ENCODE data around the gene CAMK1D. TPM values are rescaled to one million over a fixed set of nuclear protein-coding genes. Genes with fewer than 3 reads are reported as not detected.

Gene CAMK1D
- total and polyA plus RNA-seq, 10 of the 15 experiments (the other 5 are each of a cell fraction or from before 2014, with no cell fraction given) = 2.1 to 35.5 (median 14.7) TPM

- intact Hi-C loops (cut with micrococcal nuclease; ENCODE audit: unreplicated experiment) = no loop called here
- RAD21 ChIA-PET (ENCODE audit: unreplicated experiment) = interaction anchor here (1.4 kb wide), 1 partner anchor 8 kb away, joined by 4 read pairs; no protein-coding TSS in a partner anchor
- peaks cover 5% of the 10 kb centered on the region for H3K4me1 ChIP-seq (ENCODE audit: control insufficient read depth, insufficient read depth, low read length)
- 76% methylated on average over 7 of the region's 7 CpGs for WGBS (ENCODE audit: insufficient coverage, insufficient replicate concordance, low lambda C conversion rate, missing lambda C conversion rate)
- H2AFZ ChIP-seq (ENCODE audit: control insufficient read depth, low read depth, low read length) = no peak overlapping the region
- no peak overlapping the region for H3K4me3 ChIP-seq
- DNase-seq (ENCODE audit: low read depth, low spot score) (no peak), FAIRE-seq (no peak), ATAC-seq (no peak)
- no TSS peak for BruUV-seq (replicated peaks)
- H4K20me1 ChIP-seq (ENCODE audit: control insufficient read depth, insufficient read depth) = no peaks in the 10 kb centered on the region
- no peak overlapping the region for H3K27ac ChIP-seq (ENCODE audit: control insufficient read depth, insufficient read depth)
- POLR2A ChIA-PET = interaction anchor here (0.9 to 1.2 kb wide), 2 partner anchors 10 to 72 kb away, joined by 3 to 5 read pairs; no protein-coding TSS in a partner anchor
- no peaks in the 10 kb centered on the region for H3K27me3 ChIP-seq (replicated peaks in 1 of 2; ENCODE audit: control insufficient read depth in 2 of 2, insufficient read depth in 2 of 2, low read length in 1 of 2)
- no peak overlapping the region for H3K9ac ChIP-seq (ENCODE audit: control insufficient read depth, insufficient read depth, low read length)
- CTCF ChIA-PET = interaction anchor here (0.7 to 1.7 kb wide), 7 partner anchors 9 to 265 kb away, joined by 3 to 6 read pairs (median 3); no protein-coding TSS in a partner anchor
- TF ChIP-seq PAX8 (IDR thresholded peaks at IDR 0.05) = no peak
- no peak for TF ChIP-seq HDAC2 (IDR thresholded peaks at IDR 0.05)
- TF ChIP-seq TARDBP (IDR thresholded peaks at IDR 0.05; ENCODE audit: borderline replicate concordance) = no peak
- TF ChIP-seq SUZ12 (IDR thresholded peaks at IDR 0.05; ENCODE audit: unreplicated experiment) = no peak
- no peak for TF ChIP-seq ELK1 (IDR thresholded peaks at IDR 0.05; ENCODE audit: low read depth, low read length)
- TF ChIP-seq MTA2 (IDR thresholded peaks at IDR 0.05; ENCODE audit: low read depth) = no peak
- TF ChIP-seq EED (IDR thresholded peaks at IDR 0.05; ENCODE audit: low read depth) = no peak
- no peak for TF ChIP-seq CHD1 (IDR thresholded peaks at IDR 0.05; ENCODE audit: low read depth, low read length)
- no peak for TF ChIP-seq MYB (IDR thresholded peaks at IDR 0.05; ENCODE audit: borderline replicate concordance, low read depth, low read length)
- TF ChIP-seq HDGF (IDR thresholded peaks at IDR 0.05) = no peak
- no peak for TF ChIP-seq PKNOX1 (IDR thresholded peaks at IDR 0.05)
- TF ChIP-seq BRCA1 (IDR thresholded peaks at IDR 0.05; ENCODE audit: low read depth, low read length) = no peak
- no peak for TF ChIP-seq BACH1 (IDR thresholded peaks at IDR 0.05; ENCODE audit: borderline replicate concordance)
- no peak for TF ChIP-seq IKZF2 (IDR thresholded peaks at IDR 0.05)
- no peak for TF ChIP-seq FOXK2 (IDR thresholded peaks at IDR 0.05)
- TF ChIP-seq SMAD1 (IDR thresholded peaks at IDR 0.05; ENCODE audit: low read depth, partially characterized antibody) = no peak
- TF ChIP-seq ASH2L (IDR thresholded peaks at IDR 0.05; ENCODE audit: borderline replicate concordance, low read depth) = no peak
- no peak for TF ChIP-seq ATF3 (IDR thresholded peaks at IDR 0.05; ENCODE audit: borderline replicate concordance, extremely low read depth, low read depth, low read length)
- TF ChIP-seq ATF2 (IDR thresholded peaks at IDR 0.05; ENCODE audit: low read length) = no peak
- H3K36me3 ChIP-seq (ENCODE audit: control insufficient read depth in 2 of 2, insufficient read depth in 2 of 2, low read length in 1 of 2) = no peaks in the 10 kb centered on the region
- H3K79me2 ChIP-seq (ENCODE audit: control insufficient read depth, insufficient read depth, low read length) = peaks cover 5% of the 10 kb centered on the region
- SMC1A ChIA-PET (ENCODE audit: uncharacterized antibody, unreplicated experiment) = interaction anchor here (0.7 to 2.2 kb wide), 9 partner anchors 9 to 177 kb away, joined by 3 to 6 read pairs (median 4); no protein-coding TSS in a partner anchor
- no peaks in the 10 kb centered on the region for H3K9me3 ChIP-seq (replicated peaks; ENCODE audit: control insufficient read depth, insufficient read depth, low read length)
- no peak overlapping the region for H3K4me2 ChIP-seq (ENCODE audit: control insufficient read depth, insufficient read depth)
- in situ Hi-C loops (cut with MboI) = no loop called here
These were observed 41.9 kb downstream of the CAMK1D start for GRCh38 chr10:12391206-12391605.

Measured in GM12878 (cell line).